ENCODE results near the gene AACS.

DNA sequence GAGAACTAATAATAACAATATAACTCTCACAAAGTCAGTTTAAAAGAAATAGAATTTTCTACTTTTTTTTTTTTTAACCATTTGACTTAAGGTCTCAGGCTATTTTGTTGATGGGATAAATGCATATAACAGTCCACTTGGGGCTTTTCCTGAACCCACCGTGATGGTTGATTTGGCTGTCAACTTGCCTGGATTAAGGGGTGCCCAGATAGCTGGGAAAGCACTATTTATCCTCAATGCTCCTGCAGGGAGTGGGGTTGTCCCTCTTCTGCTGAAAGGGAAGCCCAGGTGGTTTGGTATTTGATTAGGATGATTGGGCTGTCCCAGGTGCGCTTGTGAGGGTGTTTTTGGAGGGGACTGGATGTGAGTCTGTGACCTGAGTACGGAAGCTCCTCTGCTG, 114.9 kb downstream of the AACS start:
- TF ChIP-seq POU2F2 (IDR thresholded peaks at IDR 0.05; ENCODE audit: low read depth, low read length) (no peak), POLR2A (IDR thresholded peaks at IDR 0.05; ENCODE audit: low read depth, low read length) (no peak)

All from GM12891 (cell line).